WI38 (cell line): ENCODE data around the gene TPST1.
"Not testable (repeated sequence)": the region's sequence is repeated elsewhere in the genome, so short reads cannot be mapped to it uniquely, and the experiment has no call there.

Experiments used
- H3K4me3 ChIP-seq: 2 replicates; pipeline ENCODE4 v1.5.1; 2011; ENCODE audit warnings: low read depth, mild to moderate bottlenecking, control low read depth, low read length
- TF ChIP-seq, protein P1 (sequence below): IDR thresholded peaks from 2 replicates; pipeline ENCODE4 v1.5.1; 2012; ENCODE audit warnings: low read depth, mild to moderate bottlenecking, control low read depth, low read length

The TPST1 gene

DNA sequence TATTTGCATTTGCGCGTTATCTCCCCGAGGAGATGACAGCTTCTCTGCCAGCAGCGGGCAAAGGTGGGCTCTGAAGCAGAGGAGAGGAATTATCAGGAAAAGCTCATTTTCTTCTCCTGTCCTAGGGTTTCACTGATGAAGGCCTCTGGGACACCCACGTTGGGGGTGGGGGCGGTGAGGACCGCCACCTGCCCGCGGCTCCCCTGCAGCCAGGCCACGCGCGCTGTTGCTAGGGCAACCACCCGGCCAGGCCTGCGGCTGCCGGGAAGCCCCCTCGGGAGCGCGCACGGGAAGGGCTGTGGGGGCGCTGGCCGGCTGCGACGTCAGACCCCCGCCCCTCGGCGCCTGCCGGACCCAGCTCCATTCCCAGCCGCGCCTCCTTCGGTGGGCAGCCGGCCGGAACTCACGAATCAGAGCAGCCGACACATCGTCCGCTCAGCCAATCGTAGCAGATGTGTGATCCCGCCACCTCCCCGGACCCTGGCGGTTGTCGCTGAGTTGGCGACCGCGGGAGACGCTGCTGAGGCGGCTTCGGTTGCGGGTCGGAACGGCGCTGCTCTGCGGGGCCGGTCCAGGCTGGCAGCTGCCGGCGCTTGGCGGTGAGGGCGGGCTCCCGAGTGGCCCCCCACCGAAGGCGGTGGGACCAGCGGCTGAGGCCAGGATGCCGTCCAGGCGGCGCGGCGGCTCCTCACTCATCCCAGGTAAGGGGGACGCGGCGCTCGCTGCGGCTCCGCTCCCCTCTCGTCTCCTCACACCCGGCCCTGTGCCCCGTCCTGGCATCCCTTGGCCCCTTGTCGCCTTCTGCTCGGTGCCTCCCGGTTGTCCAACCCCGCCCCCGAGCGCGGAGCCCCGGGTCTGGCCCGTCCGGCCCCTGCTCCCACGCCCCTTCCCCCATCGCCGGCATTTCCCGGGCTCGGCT is at the start of gene TPST1:
Gene TPST1, plus strand, starts transcription at position 513 of the 919 bp plus-strand sequence. CDS start 35,092 bp downstream, outside the sequence.
- peak within 1 kb of the TSS; percentile 94 for H3K4me3 ChIP-seq
- TF ChIP-seq, protein P1, sequence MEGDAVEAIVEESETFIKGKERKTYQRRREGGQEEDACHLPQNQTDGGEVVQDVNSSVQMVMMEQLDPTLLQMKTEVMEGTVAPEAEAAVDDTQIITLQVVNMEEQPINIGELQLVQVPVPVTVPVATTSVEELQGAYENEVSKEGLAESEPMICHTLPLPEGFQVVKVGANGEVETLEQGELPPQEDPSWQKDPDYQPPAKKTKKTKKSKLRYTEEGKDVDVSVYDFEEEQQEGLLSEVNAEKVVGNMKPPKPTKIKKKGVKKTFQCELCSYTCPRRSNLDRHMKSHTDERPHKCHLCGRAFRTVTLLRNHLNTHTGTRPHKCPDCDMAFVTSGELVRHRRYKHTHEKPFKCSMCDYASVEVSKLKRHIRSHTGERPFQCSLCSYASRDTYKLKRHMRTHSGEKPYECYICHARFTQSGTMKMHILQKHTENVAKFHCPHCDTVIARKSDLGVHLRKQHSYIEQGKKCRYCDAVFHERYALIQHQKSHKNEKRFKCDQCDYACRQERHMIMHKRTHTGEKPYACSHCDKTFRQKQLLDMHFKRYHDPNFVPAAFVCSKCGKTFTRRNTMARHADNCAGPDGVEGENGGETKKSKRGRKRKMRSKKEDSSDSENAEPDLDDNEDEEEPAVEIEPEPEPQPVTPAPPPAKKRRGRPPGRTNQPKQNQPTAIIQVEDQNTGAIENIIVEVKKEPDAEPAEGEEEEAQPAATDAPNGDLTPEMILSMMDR, result peak; percentile 44; the same call in 1 of the 2 replicates

DNA sequence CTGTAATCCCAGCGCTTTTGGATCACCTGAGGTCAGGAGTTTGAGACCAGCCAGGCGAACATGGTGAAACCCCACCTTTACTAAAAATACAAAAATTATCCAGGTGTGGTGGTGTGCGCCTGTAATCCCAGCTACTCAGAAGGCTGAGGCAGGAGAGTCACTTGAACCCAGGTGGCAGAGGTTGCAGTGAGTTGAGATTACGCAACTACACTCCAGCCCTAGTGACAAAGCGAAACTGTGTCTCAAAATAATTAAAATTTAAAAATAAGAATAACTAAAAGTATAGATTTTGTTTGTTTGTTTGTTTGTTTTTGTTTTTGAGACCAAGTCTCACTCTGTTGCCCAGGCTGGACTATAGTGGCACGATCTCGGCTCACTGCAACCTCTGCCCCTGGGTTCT is 49.1 kb upstream of the TPST1 start:
- not testable (repeated sequence) for H3K4me3 ChIP-seq

DNA sequence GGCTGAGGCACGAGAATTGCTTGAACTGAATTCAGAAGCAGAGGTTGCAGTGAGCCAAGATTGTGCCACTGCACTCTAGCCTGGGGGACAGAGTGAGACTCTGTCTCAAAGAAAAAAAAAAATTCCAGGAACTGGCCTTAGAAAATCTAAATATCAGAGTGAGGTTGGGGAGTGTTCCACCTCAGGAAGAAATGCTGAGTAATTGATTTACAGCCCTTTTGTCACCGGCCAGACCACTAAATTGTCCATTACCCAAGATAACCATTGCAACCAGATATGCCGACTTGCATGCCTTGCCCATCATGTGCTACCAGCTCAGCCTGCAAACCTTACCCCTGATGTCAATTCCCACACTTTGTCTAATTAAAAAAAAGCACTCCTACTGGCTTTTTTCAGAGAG is 48.1 kb upstream of the TPST1 start:
- TF ChIP-seq, protein P1, result no peak
- H3K4me3 ChIP-seq, result no peak overlapping the region

DNA sequence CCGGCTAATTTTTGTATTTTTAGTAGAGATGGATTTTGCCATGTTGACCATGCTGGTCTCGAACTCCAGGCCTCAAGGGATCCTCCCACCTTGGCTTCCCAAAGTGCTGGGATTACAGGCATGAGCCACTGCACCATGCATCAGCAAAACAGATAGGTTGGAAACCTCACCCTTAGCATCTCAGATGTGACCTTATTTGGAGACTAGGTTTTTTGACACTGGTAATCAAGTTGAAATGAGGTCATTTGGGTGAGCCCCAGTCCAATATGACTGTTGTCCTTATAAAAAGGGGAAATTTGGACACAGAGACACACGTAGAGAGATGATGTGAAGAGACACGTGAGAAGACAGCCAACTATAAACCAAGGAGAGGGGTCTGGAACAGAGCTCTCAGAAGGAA is 42.5 kb upstream of the TPST1 start:
- TF ChIP-seq, protein P1, result no peak

DNA sequence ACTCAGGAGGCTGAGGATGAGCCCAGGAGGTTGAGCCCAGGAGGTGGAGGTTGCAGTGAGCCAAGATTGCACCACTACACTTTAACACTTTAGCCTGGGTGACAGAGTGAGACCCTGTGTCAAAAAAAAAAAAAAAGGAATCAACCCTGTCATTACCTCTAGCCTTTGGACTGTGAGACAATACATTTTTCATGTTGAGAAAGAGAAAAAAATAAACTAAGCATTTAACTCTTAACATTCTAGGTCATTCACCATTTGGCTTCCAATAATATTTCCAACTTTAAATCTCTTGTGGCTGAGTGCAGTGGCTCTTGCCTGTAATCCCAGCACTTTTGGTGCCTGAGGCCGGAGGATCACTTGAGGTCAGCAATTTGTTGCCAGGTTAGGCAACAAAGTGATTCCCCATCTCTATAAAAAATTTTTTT is 41.9 kb upstream of the TPST1 start:
- TF ChIP-seq, protein P1, result no peak
- H3K4me3 ChIP-seq, result no peak overlapping the region

More for the DNA sequence above, 42.5 kb upstream of the TPST1 start:
- H3K4me3 ChIP-seq, result no peak overlapping the region

DNA sequence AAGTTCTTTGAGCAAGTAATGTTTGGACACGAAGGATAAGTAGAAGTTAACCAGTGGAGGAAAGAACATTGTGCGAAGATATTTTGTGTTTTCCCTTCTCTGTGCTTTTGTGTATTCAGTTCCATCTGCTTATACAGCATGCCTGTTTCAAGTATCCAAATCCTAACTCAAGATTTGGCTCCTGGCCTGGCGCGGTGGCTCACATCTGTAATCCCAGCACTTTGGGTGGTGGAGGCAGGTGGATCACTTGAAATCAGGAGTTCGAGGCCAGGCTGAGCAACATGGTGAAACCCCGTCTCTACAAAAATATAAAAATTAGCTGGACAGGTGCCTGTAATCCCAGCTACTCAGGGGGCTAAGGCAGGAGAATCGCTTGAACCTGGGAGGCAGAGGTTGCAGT is 40.8 kb upstream of the TPST1 start:
- TF ChIP-seq, protein P1, result no peak
- no peak overlapping the region for H3K4me3 ChIP-seq

DNA sequence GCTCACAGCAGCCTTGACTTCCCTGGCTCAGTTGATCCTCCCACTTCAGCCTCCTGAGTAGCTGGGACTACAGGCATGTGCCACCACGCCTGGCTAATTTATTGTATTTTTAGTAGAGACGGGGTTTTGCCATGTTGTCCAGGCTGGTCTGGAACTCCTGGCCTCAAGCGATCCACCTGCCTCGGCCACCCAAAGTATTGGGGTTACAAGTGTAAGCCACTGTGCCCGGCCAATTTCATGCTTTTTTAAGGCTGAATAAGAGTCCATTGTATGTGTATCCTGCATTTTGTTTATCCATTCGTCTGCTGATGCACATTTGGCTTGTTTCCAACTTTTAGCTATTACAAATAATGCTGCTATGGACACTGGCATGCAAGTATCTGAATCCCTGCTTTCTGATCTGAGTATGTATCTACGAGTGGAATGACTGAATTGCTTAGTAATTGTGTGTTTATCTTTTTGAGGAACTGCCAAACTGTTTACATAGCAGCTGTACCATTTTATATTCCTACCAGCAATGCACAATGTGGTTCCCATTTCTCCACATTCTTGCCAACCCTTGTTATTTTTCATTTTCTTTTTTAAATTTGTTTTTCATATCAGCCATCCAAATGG is 37.3 kb upstream of the TPST1 start:
- no peak overlapping the region for H3K4me3 ChIP-seq
- TF ChIP-seq, protein P1, result no peak
